K562 (cell line): ENCODE data around the gene TBC1D7. TPM values are rescaled to one million over a fixed set of nuclear protein-coding genes. Genes with fewer than 3 reads are reported as not detected.
A peak's percentile ranks its signal among the peaks of the same experiment; 100 is the strongest.

Experiments used
- ATAC-seq: fragments of 200-7000 bp; cut with Tn5 transposase; 3 replicates; pipeline ENCODE4 v1.9.1; 2020; ENCODE audit warnings: moderate library complexity
- BruUV-seq: library from RNA; stranded (reverse); fragments of 400-500 nt; replicated peaks from 2 replicates; lab custom pipeline; 2021; lab: Mats Ljungman, UMichigan
- CTCF ChIA-PET: fragments of 300-600 bp; formaldehyde crosslinking; extraction: SDS; loops from one replicate; lab custom pipeline; 2021; ENCODE audit warnings: low intra/inter-chr PET ratio; lab: Yijun Ruan, JAX
- POLR2A ChIA-PET: fragments of 300-600, 350-650 bp; sonication (Branson Sonifier 250); formaldehyde crosslinking; extraction: SDS; loops from one replicate; lab custom pipeline; 2021; ENCODE audit warnings: antibody characterized with exemption, inconsistent platforms; lab: Yijun Ruan, JAX
- DNase-seq, 4 experiments: peaks; one replicate each; pipeline versions ENCODE4 v3.0.0 to v3.0.0-alpha.2; 2011 to 2018; ENCODE audit warnings: low spot score in 3 of 4, mixed read lengths in 3 of 4; ENCODE audit errors: extremely low read depth in 1 of 4
- FAIRE-seq: peaks from 2 replicates; lab custom pipeline; 2011; peaks lifted over from hg19 to GRCh38; lab: Jason Lieb, UNC
- H2AFZ ChIP-seq: 2 replicates; pipeline ENCODE4 v1.6.0; 2011; ENCODE audit warnings: low read depth, low read length, control low read depth, inconsistent platforms
- H3K27ac ChIP-seq: fragments of 200-600 bp; 3 replicates; pipeline ENCODE4 v1.8.0; 2011; ENCODE audit warnings: low read depth, mild to moderate bottlenecking, control low read depth, inconsistent platforms, low read length, moderate library complexity, mixed read lengths; ENCODE audit errors: extremely low read depth
- H3K27me3 ChIP-seq, 2 experiments: fragments of 300-600 bp in 1 of 2; 2 replicates in 1 of 2; 3 replicates in 1 of 2; pipeline versions ENCODE4 v1.6.0 to v1.8.0; 2011; ENCODE audit warnings: inconsistent platforms in 2 of 2, low read length in 2 of 2, mild to moderate bottlenecking in 1 of 2, mixed read lengths in 1 of 2, moderate library complexity in 1 of 2; ENCODE audit not compliant: control insufficient read depth in 2 of 2, insufficient read depth in 2 of 2
- H3K36me3 ChIP-seq: fragments of 300-600 bp; 3 replicates; pipeline ENCODE4 v1.8.0; 2011; ENCODE audit warnings: mild to moderate bottlenecking, low read length, inconsistent platforms; ENCODE audit not compliant: control insufficient read depth, insufficient read depth
- H3K4me1 ChIP-seq, 2 experiments: fragments of 200-600 bp in 1 of 2; replicated peaks in 1 of 2; 2 replicates in 1 of 2; 3 replicates in 1 of 2; pipeline versions ENCODE4 v1.5.1 to v1.8.0; 2011; ENCODE audit warnings: inconsistent platforms in 2 of 2, low read length in 2 of 2, mild to moderate bottlenecking in 1 of 2, mixed read lengths in 1 of 2, moderate library complexity in 1 of 2; ENCODE audit not compliant: control insufficient read depth in 2 of 2, insufficient read depth in 2 of 2
- H3K4me2 ChIP-seq: 2 replicates; pipeline ENCODE4 v1.6.1; 2011; ENCODE audit warnings: low read length, control low read depth, inconsistent platforms, mixed read lengths; ENCODE audit not compliant: insufficient read depth
- H3K4me3 ChIP-seq: fragments of 200-600 bp; sonication (generic), shearing (Covaris generic); 2 replicates; pipeline ENCODE4 v1.5.1; 2016; ENCODE audit warnings: control low read depth, inconsistent platforms
- H3K79me2 ChIP-seq: fragments of 200-600 bp; 3 replicates; pipeline ENCODE4 v1.8.0; 2011; ENCODE audit warnings: low read length, inconsistent platforms; ENCODE audit not compliant: control insufficient read depth, insufficient read depth
- H3K9ac ChIP-seq, 2 experiments: 2 replicates each; pipeline versions ENCODE4 v1.6.0 to v1.6.1; 2011; ENCODE audit warnings: low read depth in 2 of 2, low read length in 2 of 2, control low read depth in 1 of 2, inconsistent platforms in 1 of 2, mild to moderate bottlenecking in 1 of 2, mixed read lengths in 1 of 2; ENCODE audit not compliant: insufficient read depth in 1 of 2
- H3K9me1 ChIP-seq: one replicate; pipeline ENCODE4 v1.6.0; 2011; ENCODE audit warnings: inconsistent platforms, mild to moderate bottlenecking, low read length, moderate library complexity; ENCODE audit not compliant: control insufficient read depth, insufficient read depth
- H3K9me3 ChIP-seq: replicated peaks from 2 replicates; pipeline ENCODE4 v1.5.1; 2011; ENCODE audit warnings: low read depth, low read length, inconsistent platforms; ENCODE audit not compliant: control insufficient read depth, insufficient read depth
- H4K20me1 ChIP-seq: replicated peaks from 2 replicates; pipeline ENCODE4 v1.6.1; 2011; ENCODE audit warnings: low read length, inconsistent platforms, mixed read lengths; ENCODE audit not compliant: control insufficient read depth, insufficient read depth
- ARID3B ChIP-seq: fragments of 250-450 bp; sonication (Bioruptor Pico); IDR thresholded peaks from 2 replicates; pipeline ENCODE4 v1.4.0; 2020; ENCODE audit warnings: borderline replicate concordance
- CEBPG ChIP-seq, 3 experiments: fragments of 200-800 bp in 1 of 3; sonication (Bioruptor generic) in 1 of 3; sonication (generic) in 1 of 3; formaldehyde crosslinking in 1 of 3; IDR thresholded peaks in 2 of 3; conservative IDR thresholded peaks in 1 of 3; 2 replicates each; pipeline versions ENCODE4 v1.6.1 to v1.8.0; 2016 to 2022; ENCODE audit warnings: missing compliant biosample characterization in 2 of 3, missing genetic modification characterization in 2 of 3, mild to moderate bottlenecking in 1 of 3, missing genetic modification reagents in 1 of 3
- EP300 ChIP-seq: IDR thresholded peaks from 2 replicates; pipeline ENCODE4 v1.6.1; 2012; ENCODE audit warnings: low read length, improper control_type of control experiment
- HCFC1 ChIP-seq: IDR thresholded peaks from 2 replicates; pipeline ENCODE4 v1.6.1; 2012; ENCODE audit warnings: low read depth, low read length, improper control_type of control experiment
- KAT7 ChIP-seq: sonication (generic); formaldehyde crosslinking; IDR thresholded peaks from 2 replicates; pipeline ENCODE4 v1.8.0; 2022; ENCODE audit warnings: missing genetic modification reagents, mild to moderate bottlenecking, borderline replicate concordance
- LEF1 ChIP-seq: fragments of 450-650 bp; IDR thresholded peaks from 2 replicates; pipeline ENCODE4 v1.6.1; 2016; ENCODE audit warnings: mild to moderate bottlenecking
- MECOM ChIP-seq: fragments of 250-450 bp; sonication (Bioruptor Pico); IDR thresholded peaks from 2 replicates; pipeline ENCODE4 v1.8.0; 2022; ENCODE audit warnings: inconsistent platforms
- POLR2AphosphoS5 ChIP-seq: IDR thresholded peaks from 2 replicates; pipeline ENCODE4 v1.6.1; 2011; ENCODE audit warnings: mild to moderate bottlenecking, low read depth, low read length, moderate library complexity; ENCODE audit not compliant: control insufficient read depth, insufficient read depth
- SMAD1 ChIP-seq: fragments of 150-350 bp; IDR thresholded peaks from 2 replicates; pipeline ENCODE4 v1.6.1; 2014; ENCODE audit warnings: low read length, low read depth; ENCODE audit not compliant: partially characterized antibody
- TAF7 ChIP-seq: fragments of 450-650 bp; IDR thresholded peaks from 2 replicates; pipeline ENCODE4 v1.6.1; 2016; ENCODE audit warnings: missing genetic modification characterization, missing compliant biosample characterization
- THAP7 ChIP-seq: fragments of 250-450 bp; sonication (Bioruptor Pico); IDR thresholded peaks from 2 replicates; pipeline ENCODE4 v1.5.0; 2021
- ZC3H4 ChIP-seq: sonication (generic); formaldehyde crosslinking; IDR thresholded peaks from 2 replicates; pipeline ENCODE4 v1.9.0; 2021; ENCODE audit warnings: missing genetic modification reagents, borderline replicate concordance
- ZNF24 ChIP-seq: fragments of 450-650 bp; IDR thresholded peaks from 2 replicates; pipeline ENCODE4 v1.6.1; 2016
- ZNF444 ChIP-seq: fragments of 250-450 bp; sonication (Bioruptor Pico); IDR thresholded peaks from 2 replicates; pipeline ENCODE4 v1.4.0; 2020; ENCODE audit warnings: mild to moderate bottlenecking, moderate library complexity
- ZZZ3 ChIP-seq: fragments of 450-650 bp; IDR thresholded peaks from 2 replicates; pipeline ENCODE4 v1.6.1; 2016; ENCODE audit warnings: antibody characterized with exemption, mild to moderate bottlenecking, moderate library complexity
- WGBS: fragments of 100-300 bp; shearing (Covaris generic); methylation state at CpG from one replicate; pipeline ENCODE4 v1.1.6; 2016; ENCODE audit warnings: low coverage, mixed read lengths; ENCODE audit not compliant: insufficient coverage; ENCODE audit errors: missing lambda C conversion rate; 5-methylcytosine and 5-hydroxymethylcytosine counted together
- in situ Hi-C: fragments of 300-500 bp; cut with MboI; formaldehyde crosslinking; loops from 4 replicates; pipeline ENCODE4 v1.15.0; 2018; ENCODE audit warnings: inconsistent platforms, mixed read lengths
- intact Hi-C: fragments of 100-400 bp; cut with micrococcal nuclease; formaldehyde crosslinking; loops from 2 replicates; pipeline ENCODE4 v1.14.2; 2022
- polyA plus RNA-seq, 8 experiments: library from polyadenylated mRNA; depleted of rRNA in 4 of 8; stranded (reverse) in 5 of 8; unstranded in 3 of 8; fragments of >200 nt; fragmentation: Nextera tagmentation in 2 of 8; fragmentation: Illumina TruSeq in 1 of 8; extraction: Ambion mirVana in 2 of 8; extraction: Trizol in 1 of 8; gene quantifications; 2 replicates each; pipeline versions ENCODE4 v1.2.1 to v1.2.3, GENCODE V29; 2011 to 2014; ENCODE audit warnings: inconsistent platforms in 1 of 8, missing spikeins in 1 of 8
- total RNA-seq, 7 experiments: library from RNA; depleted of rRNA in 6 of 7; stranded (reverse); fragments of >200 nt in 6 of 7; fragmentation: Illumina TruSeq in 2 of 7; extraction: Trizol in 2 of 7; gene quantifications; 2 replicates each; pipeline versions ENCODE4 v1.2.1 to v1.2.3, GENCODE V29; 2011 to 2021; ENCODE audit warnings: low replicate concordance in 1 of 7
- TF ChIP-seq, protein P1 (sequence below): fragments of 450-650 bp; IDR thresholded peaks from 2 replicates; pipeline ENCODE4 v1.7.1; 2018; ENCODE audit warnings: mild to moderate bottlenecking, low read depth; ENCODE audit not compliant: partially characterized antibody

Gene TBC1D7
- total and polyA plus RNA-seq, 9 of the 15 experiments (the other 6 are each of a cell fraction or from before 2014, with no cell fraction given): 49.4 to 107 (median 61.1) TPM

DNA sequence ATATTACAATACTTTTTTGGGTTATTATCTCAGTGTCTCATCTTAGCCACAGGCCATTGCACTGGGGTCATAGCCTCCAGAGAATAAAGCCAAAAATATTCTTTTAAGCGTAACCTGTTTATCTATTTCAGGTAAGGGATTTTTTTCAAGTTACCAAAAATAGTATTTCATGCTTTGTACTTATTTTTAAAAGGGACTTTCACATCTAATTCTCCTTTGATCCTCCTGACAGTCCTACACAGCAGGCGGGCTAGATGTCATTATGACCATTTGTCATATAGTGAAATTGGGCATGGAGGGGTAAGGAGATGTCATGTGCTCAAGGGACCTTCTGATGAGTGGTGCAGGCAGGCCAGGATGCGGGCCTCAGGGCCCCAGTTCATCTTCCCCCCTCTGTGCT, 68.9 kb downstream of the TBC1D7 start (continued):
- TF ChIP-seq, protein P1, sequence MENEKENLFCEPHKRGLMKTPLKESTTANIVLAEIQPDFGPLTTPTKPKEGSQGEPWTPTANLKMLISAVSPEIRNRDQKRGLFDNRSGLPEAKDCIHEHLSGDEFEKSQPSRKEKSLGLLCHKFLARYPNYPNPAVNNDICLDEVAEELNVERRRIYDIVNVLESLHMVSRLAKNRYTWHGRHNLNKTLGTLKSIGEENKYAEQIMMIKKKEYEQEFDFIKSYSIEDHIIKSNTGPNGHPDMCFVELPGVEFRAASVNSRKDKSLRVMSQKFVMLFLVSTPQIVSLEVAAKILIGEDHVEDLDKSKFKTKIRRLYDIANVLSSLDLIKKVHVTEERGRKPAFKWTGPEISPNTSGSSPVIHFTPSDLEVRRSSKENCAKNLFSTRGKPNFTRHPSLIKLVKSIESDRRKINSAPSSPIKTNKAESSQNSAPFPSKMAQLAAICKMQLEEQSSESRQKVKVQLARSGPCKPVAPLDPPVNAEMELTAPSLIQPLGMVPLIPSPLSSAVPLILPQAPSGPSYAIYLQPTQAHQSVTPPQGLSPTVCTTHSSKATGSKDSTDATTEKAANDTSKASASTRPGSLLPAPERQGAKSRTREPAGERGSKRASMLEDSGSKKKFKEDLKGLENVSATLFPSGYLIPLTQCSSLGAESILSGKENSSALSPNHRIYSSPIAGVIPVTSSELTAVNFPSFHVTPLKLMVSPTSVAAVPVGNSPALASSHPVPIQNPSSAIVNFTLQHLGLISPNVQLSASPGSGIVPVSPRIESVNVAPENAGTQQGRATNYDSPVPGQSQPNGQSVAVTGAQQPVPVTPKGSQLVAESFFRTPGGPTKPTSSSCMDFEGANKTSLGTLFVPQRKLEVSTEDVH: no peak
- TF ChIP-seq ZC3H4 (CRISPR knock-in tag) (no peak), POLR2AphosphoS5 (no peak)

- H3K27me3 ChIP-seq: no peaks in the 10 kb centered on the region; a peak in 1 of 5 replicates
- no peaks in the 10 kb centered on the region for H4K20me1 ChIP-seq
- ChIA-PET CTCF (no interaction called here), POLR2A (no interaction called here)
- H3K9me3 ChIP-seq: no peaks in the 10 kb centered on the region
- intact Hi-C loops (no loop called here), in situ Hi-C loops (no loop called here)
- no peak overlapping the region for H3K27ac ChIP-seq
- H2AFZ ChIP-seq: no peak overlapping the region
- H3K36me3 ChIP-seq: no peaks in the 10 kb centered on the region
- no TSS peak for BruUV-seq
- no peak for FAIRE-seq
- H3K4me1 ChIP-seq: peaks cover 0 to 7% of the 10 kb centered on the region in 2 experiments; a peak in 4 of 5 replicates
- peak in 1 of 4 experiments; percentile 11 for DNase-seq
- peak; percentile 61 for ATAC-seq
- 34% methylated on average over 2 of the region's 2 CpGs for WGBS
- H3K79me2 ChIP-seq: no peaks in the 10 kb centered on the region
- H3K9ac ChIP-seq: no peak overlapping the region
- no peak overlapping the region for H3K4me2 ChIP-seq
- no peaks in the 10 kb centered on the region for H3K9me1 ChIP-seq
- H3K4me3 ChIP-seq: no peak overlapping the region
- TF ChIP-seq SMAD1 (no peak), ZNF24 (no peak), KAT7 (no peak), CEBPG (CRISPR knock-in tag; IDR thresholded peaks at IDR 0.05) (peak; percentile 88), CEBPG (tag; conservative IDR thresholded peaks at IDR 0.05 in 1 of 2, IDR thresholded peaks at IDR 0.05 in 1 of 2) (peak; percentile 96 to 97), MECOM (CRISPR knock-in tag) (peak; percentile 32; the same call in 1 of the 2 replicates), EP300 (peak; percentile 8; the same call in 1 of the 2 replicates), LEF1 (peak; percentile 51; the same call in 1 of the 2 replicates), ZZZ3 (no peak), ARID3B (CRISPR knock-in tag) (no peak), THAP7 (no peak), HCFC1 (no peak), ZNF444 (no peak), TAF7 (peak; percentile 38; the same call in 1 of the 2 replicates)
Observed at GRCh38 chr6:13256266-13257001, 71.9 kb downstream of the TBC1D7 start.
